Putamen (tissue), 1 donor: Measurements from ENCODE around the gene PLEKHG2.

ENCODE experiments used
- DNase-seq: peaks from one replicate; pipeline ENCODE4 v3.0.0-alpha.2; 2016; ENCODE audit warnings: low spot score

PLEKHG2 gene

GRCh38 chr19:39384839-39385568 is 27.5 kb upstream of the PLEKHG2 start:
- DNase-seq: no peak

GRCh38 chr19:39385629-39386411 is 26.6 kb upstream of the PLEKHG2 start:
- DNase-seq: no peak

GRCh38 chr19:39386557-39386956 is 25.9 kb upstream of the PLEKHG2 start:
- no peak for DNase-seq

GRCh38 chr19:39388657-39389056 is 23.8 kb upstream of the PLEKHG2 start:
- DNase-seq: no peak

GRCh38 chr19:39389631-39390414 is 22.6 kb upstream of the PLEKHG2 start:
- no peak for DNase-seq

GRCh38 chr19:39390451-39390750 is 22.1 kb upstream of the PLEKHG2 start:
- DNase-seq: peak; percentile 78

- DNase-seq: peak; percentile 100
Measured at GRCh38 chr19:39390751-39391437, 21.6 kb upstream of the PLEKHG2 start, which contains the start of the genes MED29 and PAF1. Gene MED29, plus strand, starts transcription at chr19:39391378. Its CDS starts 45 bp downstream, at chr19:39391423. Gene PAF1, minus strand, starts transcription at chr19:39391106. Its CDS starts 242 bp downstream, at chr19:39390864.

- DNase-seq: no peak
Measured at GRCh38 chr19:39397360-39398296, 14.8 kb upstream of the PLEKHG2 start.

GRCh38 chr19:39398297-39398864 is 14.1 kb upstream of the PLEKHG2 start:
- DNase-seq: no peak

GRCh38 chr19:39399668-39400050 is 12.8 kb upstream of the PLEKHG2 start:
- DNase-seq: no peak

GRCh38 chr19:39400061-39400460 is 12.4 kb upstream of the PLEKHG2 start:
- DNase-seq: no peak

- DNase-seq: no peak
Measured at GRCh38 chr19:39401070-39401548, 11.4 kb upstream of the PLEKHG2 start.

- no peak for DNase-seq
Measured at GRCh38 chr19:39401549-39402345, 10.7 kb upstream of the PLEKHG2 start.

- DNase-seq: peak; percentile 70
Measured at GRCh38 chr19:39402346-39403300, 9.8 kb upstream of the PLEKHG2 start.

GRCh38 chr19:39403331-39404312 is 8.8 kb upstream of the PLEKHG2 start:
- DNase-seq: peak; percentile 72

- no peak for DNase-seq
Measured at GRCh38 chr19:39405261-39405957, 7.1 kb upstream of the PLEKHG2 start.
